Gastrocnemius medialis (tissue), 4 donors: Measurements from ENCODE around the gene GOSR1. TPM values are rescaled to one million over a fixed set of nuclear protein-coding genes. Genes with fewer than 3 reads are reported as not detected.
"Not testable (repeated sequence)": the region's sequence is repeated elsewhere in the genome, so short reads cannot be mapped to it uniquely, and the experiment has no call there.

Experiments used
- ATAC-seq, 2 donors: fragments of 150-250 bp; one replicate each; pipeline ENCODE4 v1.9.1; 2016
- DNase-seq, 2 donors: peaks; one replicate each; pipeline ENCODE4 v3.0.0-alpha.2; 2019
- H3K27ac ChIP-seq, 4 donors: fragments of 200-600 bp; sonication (generic); 1 replicate in 1 of 4; 2 replicates in 3 of 4; pipeline ENCODE4 v1.5.1; 2016 to 2018; ENCODE audit warnings: mild to moderate bottlenecking in 2 of 4, moderate library complexity in 1 of 4
- H3K27me3 ChIP-seq, 3 donors: fragments of 200-600 bp; sonication (generic) in 2 of 3; 1 replicate in 1 of 3; 2 replicates in 2 of 3; pipeline versions ENCODE4 v1.5.1 to v1.6.0; 2016 to 2019; ENCODE audit warnings: mild to moderate bottlenecking in 1 of 3, moderate library complexity in 1 of 3
- H3K36me3 ChIP-seq, 2 donors: fragments of 200-600 bp; sonication (generic) in 1 of 2; one replicate each; pipeline ENCODE4 v1.5.1; 2017 to 2018
- H3K4me1 ChIP-seq, 2 donors: fragments of 200-600 bp; sonication (generic) in 1 of 2; one replicate each; pipeline ENCODE4 v1.5.1; 2016 to 2017; ENCODE audit warnings: mild to moderate bottlenecking in 2 of 2
- H3K4me3 ChIP-seq, 4 donors: fragments of 200-600 bp; sonication (generic) in 3 of 4; 1 replicate in 1 of 4; 2 replicates in 3 of 4; pipeline ENCODE4 v1.5.1; 2016 to 2019; ENCODE audit warnings: mild to moderate bottlenecking in 2 of 4
- H3K9me3 ChIP-seq, 3 donors: fragments of 200-600 bp; sonication (generic) in 2 of 3; 1 replicate in 1 of 3; 2 replicates in 2 of 3; pipeline ENCODE4 v1.5.1; 2016 to 2019
- CTCF ChIP-seq, 5 experiments: fragments of 450-650 bp in 3 of 5; fragments of 200-600 bp in 2 of 5; sonication (generic) in 2 of 5; IDR thresholded peaks in 4 of 5; conservative IDR thresholded peaks in 1 of 5; 1 replicate in 4 of 5; 2 replicates in 1 of 5; pipeline ENCODE4 v1.5.1; 2016 to 2019; ENCODE audit warnings: antibody characterized with exemption in 5 of 5, mild to moderate bottlenecking in 3 of 5, moderate library complexity in 3 of 5
- POLR2A ChIP-seq, 2 donors: fragments of 450-650 bp; IDR thresholded peaks; one replicate each; pipeline ENCODE4 v1.6.1; 2017; ENCODE audit warnings: antibody characterized with exemption in 2 of 2, mild to moderate bottlenecking in 2 of 2, moderate library complexity in 2 of 2
- in situ Hi-C, 4 donors: fragments of 200-750 bp; cut with MboI; loops; one replicate each; pipeline versions ENCODE4 v1.15.0 to v1.8.0; 2017; ENCODE audit warnings: low sequenced_read_pairs in 4 of 4
- intact Hi-C: fragments of 100-400 bp; cut with DNase I; formaldehyde crosslinking; loops from one replicate; pipeline ENCODE4 v1.15.1; 2023; ENCODE audit warnings: low total_unique reads
- total RNA-seq, 4 donors: library from RNA; depleted of rRNA; stranded (reverse); fragments of >200 nt; gene quantifications; one replicate each; pipeline versions ENCODE4 v1.1.0 to v1.2.3, GENCODE V29; 2016

GOSR1 gene
- total RNA-seq, 4 donors from 2014 or later = 22.7 to 29.1 (median 25.8) TPM

- no peak overlapping the region for H3K4me3 ChIP-seq
- H3K4me1 ChIP-seq = no peaks in the 10 kb centered on the region
- in situ Hi-C loops = no loop called here
- TF ChIP-seq POLR2A (IDR thresholded peaks at IDR 0.05) (no peak), CTCF (IDR thresholded peaks at IDR 0.05 in 4 of 5, conservative IDR thresholded peaks at IDR 0.05 in 1 of 5) (no peak)
- ATAC-seq (no peak), DNase-seq (no peak)
- H3K9me3 ChIP-seq = no peaks in the 10 kb centered on the region
- no peaks in the 10 kb centered on the region for H3K27me3 ChIP-seq
- no peak overlapping the region for H3K27ac ChIP-seq
- intact Hi-C loops = no loop called here
- H3K36me3 ChIP-seq = no peaks in the 10 kb centered on the region
These were observed 79.4 kb downstream of the GOSR1 start for GRCh38 chr17:30556374-30557332.

GRCh38 chr17:30557916-30558685 is 80.9 kb downstream of the GOSR1 start:
- TF ChIP-seq POLR2A (IDR thresholded peaks at IDR 0.05) (no peak), CTCF (IDR thresholded peaks at IDR 0.05 in 4 of 5, conservative IDR thresholded peaks at IDR 0.05 in 1 of 5) (no peak)
- H3K36me3 ChIP-seq = no peaks in the 10 kb centered on the region
- no peaks in the 10 kb centered on the region for H3K9me3 ChIP-seq
- in situ Hi-C loops (no loop called here), intact Hi-C loops (no loop called here)
- no peak overlapping the region for H3K4me3 ChIP-seq
- H3K27me3 ChIP-seq = no peaks in the 10 kb centered on the region
- DNase-seq = no peak
- no peak for ATAC-seq
- H3K27ac ChIP-seq = no peak overlapping the region
- H3K4me1 ChIP-seq = no peaks in the 10 kb centered on the region

GRCh38 chr17:30558686-30559545 is 81.7 kb downstream of the GOSR1 start:
- no peaks in the 10 kb centered on the region for H3K36me3 ChIP-seq
- no peak for TF ChIP-seq POLR2A (IDR thresholded peaks at IDR 0.05)
- no peak for TF ChIP-seq CTCF (IDR thresholded peaks at IDR 0.05 in 4 of 5, conservative IDR thresholded peaks at IDR 0.05 in 1 of 5)
- no peak overlapping the region for H3K4me3 ChIP-seq
- no peaks in the 10 kb centered on the region for H3K27me3 ChIP-seq
- H3K9me3 ChIP-seq = no peaks in the 10 kb centered on the region
- no peaks in the 10 kb centered on the region for H3K4me1 ChIP-seq
- no peak for DNase-seq
- ATAC-seq = no peak
- in situ Hi-C loops = no loop called here
- intact Hi-C loops = no loop called here
- H3K27ac ChIP-seq = no peak overlapping the region

- intact Hi-C loops (no loop called here), in situ Hi-C loops (no loop called here)
- H3K4me1 ChIP-seq = no peaks in the 10 kb centered on the region
- TF ChIP-seq CTCF (IDR thresholded peaks at IDR 0.05 in 4 of 5, conservative IDR thresholded peaks at IDR 0.05 in 1 of 5) (no peak), POLR2A (IDR thresholded peaks at IDR 0.05) (no peak)
- DNase-seq = no peak
- no peaks in the 10 kb centered on the region for H3K27me3 ChIP-seq
- H3K9me3 ChIP-seq = no peaks in the 10 kb centered on the region
- no peaks in the 10 kb centered on the region for H3K36me3 ChIP-seq
- H3K4me3 ChIP-seq = no peak overlapping the region
- ATAC-seq = no peak
- no peak overlapping the region for H3K27ac ChIP-seq
These were observed 82.4 kb downstream of the GOSR1 start for GRCh38 chr17:30559656-30560055.

GRCh38 chr17:30560117-30561026 is 83.2 kb downstream of the GOSR1 start:
- H3K9me3 ChIP-seq, H3K27me3 ChIP-seq, H3K4me3 ChIP-seq, in situ Hi-C loops, intact Hi-C loops, H3K4me1 ChIP-seq, H3K36me3 ChIP-seq, H3K27ac ChIP-seq, DNase-seq, ATAC-seq: not testable (repeated sequence)

GRCh38 chr17:30561766-30562165 is 84.6 kb downstream of the GOSR1 start:
- intact Hi-C loops, in situ Hi-C loops, H3K36me3 ChIP-seq, ATAC-seq, H3K9me3 ChIP-seq, H3K4me3 ChIP-seq, H3K27ac ChIP-seq, DNase-seq, H3K4me1 ChIP-seq, H3K27me3 ChIP-seq: not testable (repeated sequence)
